Transverse colon (tissue), 3 donors: Measurements from ENCODE around the gene RBBP8NL.

ENCODE experiments used
- POLR2A ChIP-seq: fragments of 450-650 bp; IDR thresholded peaks from one replicate; pipeline ENCODE4 v1.6.1; 2016; ENCODE audit warnings: antibody characterized with exemption, mild to moderate bottlenecking, moderate library complexity
- TF ChIP-seq, protein P1 (sequence below), 5 experiments: fragments of 200-600 bp in 3 of 5; fragments of 450-650 bp in 2 of 5; sonication (generic) in 3 of 5; IDR thresholded peaks; 1 replicate in 2 of 5; 2 replicates in 3 of 5; pipeline ENCODE4 v1.5.1; 2016 to 2017; ENCODE audit warnings: antibody characterized with exemption in 5 of 5, inconsistent platforms in 3 of 5, mild to moderate bottlenecking in 2 of 5, moderate library complexity in 1 of 5

- TF ChIP-seq, protein P1, sequence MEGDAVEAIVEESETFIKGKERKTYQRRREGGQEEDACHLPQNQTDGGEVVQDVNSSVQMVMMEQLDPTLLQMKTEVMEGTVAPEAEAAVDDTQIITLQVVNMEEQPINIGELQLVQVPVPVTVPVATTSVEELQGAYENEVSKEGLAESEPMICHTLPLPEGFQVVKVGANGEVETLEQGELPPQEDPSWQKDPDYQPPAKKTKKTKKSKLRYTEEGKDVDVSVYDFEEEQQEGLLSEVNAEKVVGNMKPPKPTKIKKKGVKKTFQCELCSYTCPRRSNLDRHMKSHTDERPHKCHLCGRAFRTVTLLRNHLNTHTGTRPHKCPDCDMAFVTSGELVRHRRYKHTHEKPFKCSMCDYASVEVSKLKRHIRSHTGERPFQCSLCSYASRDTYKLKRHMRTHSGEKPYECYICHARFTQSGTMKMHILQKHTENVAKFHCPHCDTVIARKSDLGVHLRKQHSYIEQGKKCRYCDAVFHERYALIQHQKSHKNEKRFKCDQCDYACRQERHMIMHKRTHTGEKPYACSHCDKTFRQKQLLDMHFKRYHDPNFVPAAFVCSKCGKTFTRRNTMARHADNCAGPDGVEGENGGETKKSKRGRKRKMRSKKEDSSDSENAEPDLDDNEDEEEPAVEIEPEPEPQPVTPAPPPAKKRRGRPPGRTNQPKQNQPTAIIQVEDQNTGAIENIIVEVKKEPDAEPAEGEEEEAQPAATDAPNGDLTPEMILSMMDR (IDR thresholded peaks at IDR 0.05) = no peak
- TF ChIP-seq POLR2A = no peak
Observed at GRCh38 chr20:62370115-62370806, 57.1 kb downstream of the RBBP8NL start.
